SK-N-SH treated with all-trans-retinoic acid at 6 μM for 48 hours (cell line): Measurements from ENCODE around the gene SCAF4.

Experiments
- ATAC-seq: fragments of 200-7000 bp; cut with Tn5 transposase; 3 replicates; pipeline ENCODE4 v1.9.1; 2020; ENCODE audit warnings: mild to moderate bottlenecking, moderate library complexity
- ARNTL ChIP-seq: fragments of 450-650 bp; formaldehyde crosslinking; IDR thresholded peaks from 2 replicates; pipeline ENCODE4 v1.5.0; 2020; ENCODE audit warnings: low read depth, mild to moderate bottlenecking, moderate library complexity, borderline replicate concordance
- BACH2 ChIP-seq: fragments of 250-450 bp; sonication (Bioruptor Pico); IDR thresholded peaks from 2 replicates; pipeline ENCODE4 v1.9.0; 2021; ENCODE audit warnings: mild to moderate bottlenecking, borderline replicate concordance
- CSDC2 ChIP-seq: fragments of 250-450 bp; sonication (Bioruptor Pico); IDR thresholded peaks from 2 replicates; pipeline ENCODE4 v1.5.0; 2020; ENCODE audit warnings: mild to moderate bottlenecking, moderate library complexity
- ESRRG ChIP-seq: fragments of 250-450 bp; sonication (Bioruptor Pico); IDR thresholded peaks from 2 replicates; pipeline ENCODE4 v1.6.1; 2021; ENCODE audit warnings: mild to moderate bottlenecking
- GLIS3 ChIP-seq: fragments of 250-450 bp; sonication (Bioruptor Pico); IDR thresholded peaks from 2 replicates; pipeline ENCODE4 v1.5.0; 2020; ENCODE audit warnings: mild to moderate bottlenecking, moderate library complexity
- ISL1 ChIP-seq: fragments of 250-450 bp; sonication (Bioruptor Pico); IDR thresholded peaks from 2 replicates; pipeline ENCODE4 v2.1.2; 2022; ENCODE audit warnings: mild to moderate bottlenecking, moderate library complexity
- OSR1 ChIP-seq: fragments of 250-450 bp; sonication (Bioruptor Pico); IDR thresholded peaks from 2 replicates; pipeline ENCODE4 v1.8.0; 2022; ENCODE audit warnings: moderate library complexity, mild to moderate bottlenecking, inconsistent platforms
- PPARA ChIP-seq: fragments of 250-450 bp; sonication (Bioruptor Pico); IDR thresholded peaks from 2 replicates; pipeline ENCODE4 v1.5.0; 2020; ENCODE audit warnings: mild to moderate bottlenecking, borderline replicate concordance
- RARB ChIP-seq: fragments of 250-450 bp; sonication (Bioruptor Pico); IDR thresholded peaks from 2 replicates; pipeline ENCODE4 v1.8.0; 2021; ENCODE audit warnings: mild to moderate bottlenecking, moderate library complexity
- SNAI2 ChIP-seq: fragments of 250-450 bp; sonication (Bioruptor Pico); IDR thresholded peaks from 2 replicates; pipeline ENCODE4 v1.5.0; 2020; ENCODE audit warnings: mild to moderate bottlenecking, moderate library complexity
- TCF4 ChIP-seq: fragments of 250-450 bp; sonication (Bioruptor Pico); IDR thresholded peaks from 2 replicates; pipeline ENCODE4 v1.8.0; 2021; ENCODE audit warnings: mild to moderate bottlenecking, moderate library complexity, borderline replicate concordance
- TOX ChIP-seq: fragments of 250-450 bp; sonication (Bioruptor Pico); IDR thresholded peaks from 2 replicates; pipeline ENCODE4 v1.8.0; 2021; ENCODE audit warnings: mild to moderate bottlenecking, moderate library complexity, borderline replicate concordance
- ZC3H10 ChIP-seq: fragments of 250-450 bp; sonication (Bioruptor Pico); IDR thresholded peaks from 2 replicates; pipeline ENCODE4 v1.5.1; 2021; ENCODE audit warnings: mild to moderate bottlenecking, moderate library complexity
- ZFP3 ChIP-seq: fragments of 250-450 bp; sonication (Bioruptor Pico); IDR thresholded peaks from 2 replicates; pipeline ENCODE4 v1.5.0; 2020; ENCODE audit warnings: mild to moderate bottlenecking, moderate library complexity
- ZFP30 ChIP-seq: fragments of 450-650 bp; formaldehyde crosslinking; IDR thresholded peaks from 2 replicates; pipeline ENCODE4 v1.5.0; 2022; ENCODE audit warnings: mild to moderate bottlenecking, moderate library complexity
- ZNF565 ChIP-seq: fragments of 450-650 bp; formaldehyde crosslinking; conservative IDR thresholded peaks from 2 replicates; pipeline ENCODE4 v1.5.0; 2020; ENCODE audit warnings: low read depth, mild to moderate bottlenecking, moderate library complexity
- ZNF70 ChIP-seq: fragments of 450-650 bp; formaldehyde crosslinking; IDR thresholded peaks from 2 replicates; pipeline ENCODE4 v1.5.0; 2020; ENCODE audit warnings: mild to moderate bottlenecking, moderate library complexity
- ZNF8 ChIP-seq: fragments of 450-650 bp; formaldehyde crosslinking; IDR thresholded peaks from 2 replicates; pipeline ENCODE4 v1.5.0; 2020; ENCODE audit warnings: mild to moderate bottlenecking, moderate library complexity
- TF ChIP-seq, protein P1 (sequence below): fragments of 250-450 bp; sonication (Bioruptor Pico); IDR thresholded peaks from 2 replicates; pipeline ENCODE4 v1.5.0; 2020; ENCODE audit warnings: mild to moderate bottlenecking, moderate library complexity
- TF ChIP-seq, protein P2 (sequence below): fragments of 250-450 bp; sonication (Bioruptor Pico); IDR thresholded peaks from 2 replicates; pipeline ENCODE4 v1.8.0; 2021; ENCODE audit warnings: low read depth, mild to moderate bottlenecking, moderate library complexity, borderline replicate concordance
- TF ChIP-seq, protein P3 (sequence below): fragments of 250-450 bp; sonication (Bioruptor Pico); IDR thresholded peaks from 2 replicates; pipeline ENCODE4 v1.5.1; 2021; ENCODE audit warnings: mild to moderate bottlenecking, moderate library complexity
- TF ChIP-seq, protein P4 (sequence below): fragments of 250-450 bp; sonication (Bioruptor Pico); IDR thresholded peaks from 2 replicates; pipeline ENCODE4 v1.5.1; 2020; ENCODE audit warnings: low read depth, mild to moderate bottlenecking, moderate library complexity

The SCAF4 gene

DNA sequence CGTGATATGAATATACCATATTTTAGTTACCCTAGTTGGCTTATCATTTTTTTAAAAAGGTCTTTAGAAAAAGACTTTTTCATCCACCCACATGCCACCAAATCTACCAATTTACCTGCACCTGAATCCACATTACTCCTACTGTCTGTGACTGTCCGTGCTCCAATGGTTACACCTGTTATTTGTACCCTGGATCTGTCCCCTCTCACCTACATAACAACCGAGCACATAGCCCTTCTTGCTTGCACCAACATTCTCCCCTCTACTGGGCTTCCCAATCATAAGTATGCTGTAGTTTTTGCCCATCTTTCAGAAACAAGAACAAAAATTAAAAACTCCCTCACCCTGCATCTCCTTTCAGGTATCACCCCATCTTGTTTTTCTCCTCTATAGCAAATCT, 54.9 kb downstream of the SCAF4 start (continued):
- TF ChIP-seq, protein P1, sequence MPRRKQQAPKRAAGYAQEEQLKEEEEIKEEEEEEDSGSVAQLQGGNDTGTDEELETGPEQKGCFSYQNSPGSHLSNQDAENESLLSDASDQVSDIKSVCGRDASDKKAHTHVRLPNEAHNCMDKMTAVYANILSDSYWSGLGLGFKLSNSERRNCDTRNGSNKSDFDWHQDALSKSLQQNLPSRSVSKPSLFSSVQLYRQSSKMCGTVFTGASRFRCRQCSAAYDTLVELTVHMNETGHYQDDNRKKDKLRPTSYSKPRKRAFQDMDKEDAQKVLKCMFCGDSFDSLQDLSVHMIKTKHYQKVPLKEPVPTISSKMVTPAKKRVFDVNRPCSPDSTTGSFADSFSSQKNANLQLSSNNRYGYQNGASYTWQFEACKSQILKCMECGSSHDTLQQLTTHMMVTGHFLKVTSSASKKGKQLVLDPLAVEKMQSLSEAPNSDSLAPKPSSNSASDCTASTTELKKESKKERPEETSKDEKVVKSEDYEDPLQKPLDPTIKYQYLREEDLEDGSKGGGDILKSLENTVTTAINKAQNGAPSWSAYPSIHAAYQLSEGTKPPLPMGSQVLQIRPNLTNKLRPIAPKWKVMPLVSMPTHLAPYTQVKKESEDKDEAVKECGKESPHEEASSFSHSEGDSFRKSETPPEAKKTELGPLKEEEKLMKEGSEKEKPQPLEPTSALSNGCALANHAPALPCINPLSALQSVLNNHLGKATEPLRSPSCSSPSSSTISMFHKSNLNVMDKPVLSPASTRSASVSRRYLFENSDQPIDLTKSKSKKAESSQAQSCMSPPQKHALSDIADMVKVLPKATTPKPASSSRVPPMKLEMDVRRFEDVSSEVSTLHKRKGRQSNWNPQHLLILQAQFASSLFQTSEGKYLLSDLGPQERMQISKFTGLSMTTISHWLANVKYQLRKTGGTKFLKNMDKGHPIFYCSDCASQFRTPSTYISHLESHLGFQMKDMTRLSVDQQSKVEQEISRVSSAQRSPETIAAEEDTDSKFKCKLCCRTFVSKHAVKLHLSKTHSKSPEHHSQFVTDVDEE (CRISPR knock-in tag) = no peak
- TF ChIP-seq RARB (CRISPR knock-in tag) = no peak
- no peak for TF ChIP-seq ZNF70
- TF ChIP-seq, protein P2, sequence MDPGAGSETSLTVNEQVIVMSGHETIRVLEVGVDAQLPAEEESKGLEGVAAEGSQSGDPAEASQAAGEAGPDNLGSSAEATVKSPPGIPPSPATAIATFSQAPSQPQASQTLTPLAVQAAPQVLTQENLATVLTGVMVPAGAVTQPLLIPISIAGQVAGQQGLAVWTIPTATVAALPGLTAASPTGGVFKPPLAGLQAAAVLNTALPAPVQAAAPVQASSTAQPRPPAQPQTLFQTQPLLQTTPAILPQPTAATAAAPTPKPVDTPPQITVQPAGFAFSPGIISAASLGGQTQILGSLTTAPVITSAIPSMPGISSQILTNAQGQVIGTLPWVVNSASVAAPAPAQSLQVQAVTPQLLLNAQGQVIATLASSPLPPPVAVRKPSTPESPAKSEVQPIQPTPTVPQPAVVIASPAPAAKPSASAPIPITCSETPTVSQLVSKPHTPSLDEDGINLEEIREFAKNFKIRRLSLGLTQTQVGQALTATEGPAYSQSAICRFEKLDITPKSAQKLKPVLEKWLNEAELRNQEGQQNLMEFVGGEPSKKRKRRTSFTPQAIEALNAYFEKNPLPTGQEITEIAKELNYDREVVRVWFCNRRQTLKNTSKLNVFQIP = no peak
- TF ChIP-seq ESRRG (CRISPR knock-in tag) = no peak
- TF ChIP-seq GLIS3 = no peak
- no peak for TF ChIP-seq ZFP30
- TF ChIP-seq TOX (CRISPR knock-in tag) = no peak
- TF ChIP-seq TCF4 (CRISPR knock-in tag) = no peak

DNA sequence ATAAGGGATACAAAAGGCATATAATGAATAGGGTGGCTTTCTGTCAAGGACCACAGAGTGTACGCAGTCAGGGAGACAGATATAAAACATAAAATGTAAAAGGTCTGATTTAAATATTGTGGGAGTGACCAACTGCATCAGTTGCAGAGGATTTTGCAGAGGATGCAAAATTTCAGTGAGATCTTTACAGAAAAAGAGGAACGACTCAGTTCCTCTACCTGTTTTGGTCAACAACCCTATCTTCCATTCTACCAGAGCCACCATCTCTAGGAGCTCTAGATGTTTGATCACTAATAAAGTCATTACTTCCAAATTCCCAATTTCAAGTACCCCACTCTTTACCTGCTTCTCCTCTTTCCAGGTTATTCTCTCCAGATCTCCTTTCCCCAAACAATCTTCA, 56.0 kb downstream of the SCAF4 start:
- no peak for ATAC-seq
- TF ChIP-seq ZNF8 (CRISPR knock-in tag) (no peak), OSR1 (CRISPR knock-in tag) (no peak), BACH2 (CRISPR knock-in tag) (no peak), SNAI2 (CRISPR knock-in tag) (no peak), RARB (CRISPR knock-in tag) (no peak), ZNF565 (no peak), CSDC2 (CRISPR knock-in tag) (no peak), ZNF70 (no peak), ARNTL (CRISPR knock-in tag) (no peak)
- TF ChIP-seq, protein P3, sequence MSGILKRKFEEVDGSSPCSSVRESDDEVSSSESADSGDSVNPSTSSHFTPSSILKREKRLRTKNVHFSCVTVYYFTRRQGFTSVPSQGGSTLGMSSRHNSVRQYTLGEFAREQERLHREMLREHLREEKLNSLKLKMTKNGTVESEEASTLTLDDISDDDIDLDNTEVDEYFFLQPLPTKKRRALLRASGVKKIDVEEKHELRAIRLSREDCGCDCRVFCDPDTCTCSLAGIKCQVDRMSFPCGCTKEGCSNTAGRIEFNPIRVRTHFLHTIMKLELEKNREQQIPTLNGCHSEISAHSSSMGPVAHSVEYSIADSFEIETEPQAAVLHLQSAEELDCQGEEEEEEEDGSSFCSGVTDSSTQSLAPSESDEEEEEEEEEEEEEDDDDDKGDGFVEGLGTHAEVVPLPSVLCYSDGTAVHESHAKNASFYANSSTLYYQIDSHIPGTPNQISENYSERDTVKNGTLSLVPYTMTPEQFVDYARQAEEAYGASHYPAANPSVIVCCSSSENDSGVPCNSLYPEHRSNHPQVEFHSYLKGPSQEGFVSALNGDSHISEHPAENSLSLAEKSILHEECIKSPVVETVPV (CRISPR knock-in tag) = no peak
- TF ChIP-seq, protein P2 = no peak

DNA sequence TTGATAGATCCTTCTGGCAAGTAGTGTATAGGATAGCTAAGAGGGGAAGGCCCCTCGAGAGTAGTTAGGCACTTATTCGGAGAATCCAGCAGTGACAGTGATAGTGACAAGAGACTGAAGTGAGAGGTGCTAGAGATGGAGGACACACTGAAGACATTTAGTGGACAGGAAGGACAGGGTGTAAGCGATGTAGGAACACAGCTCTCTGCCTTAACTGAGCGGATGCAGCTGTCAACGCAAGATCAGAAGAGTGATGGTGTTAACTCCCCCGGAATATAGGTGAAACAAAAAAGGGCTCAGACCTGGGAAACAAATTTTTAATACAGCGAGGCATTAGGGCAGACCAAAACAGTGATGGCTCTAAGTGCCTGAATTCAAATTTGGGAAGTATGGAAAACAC, 56.6 kb downstream of the SCAF4 start:
- TF ChIP-seq ARNTL (CRISPR knock-in tag) (no peak), PPARA (CRISPR knock-in tag) (no peak), ZC3H10 (CRISPR knock-in tag) (no peak), ZFP30 (no peak), RARB (CRISPR knock-in tag) (no peak), ESRRG (CRISPR knock-in tag) (no peak), ISL1 (no peak), ZFP3 (no peak), ZNF565 (no peak), CSDC2 (CRISPR knock-in tag) (no peak), TOX (CRISPR knock-in tag) (no peak), ZNF8 (CRISPR knock-in tag) (no peak), OSR1 (CRISPR knock-in tag) (no peak)
- TF ChIP-seq, protein P4, sequence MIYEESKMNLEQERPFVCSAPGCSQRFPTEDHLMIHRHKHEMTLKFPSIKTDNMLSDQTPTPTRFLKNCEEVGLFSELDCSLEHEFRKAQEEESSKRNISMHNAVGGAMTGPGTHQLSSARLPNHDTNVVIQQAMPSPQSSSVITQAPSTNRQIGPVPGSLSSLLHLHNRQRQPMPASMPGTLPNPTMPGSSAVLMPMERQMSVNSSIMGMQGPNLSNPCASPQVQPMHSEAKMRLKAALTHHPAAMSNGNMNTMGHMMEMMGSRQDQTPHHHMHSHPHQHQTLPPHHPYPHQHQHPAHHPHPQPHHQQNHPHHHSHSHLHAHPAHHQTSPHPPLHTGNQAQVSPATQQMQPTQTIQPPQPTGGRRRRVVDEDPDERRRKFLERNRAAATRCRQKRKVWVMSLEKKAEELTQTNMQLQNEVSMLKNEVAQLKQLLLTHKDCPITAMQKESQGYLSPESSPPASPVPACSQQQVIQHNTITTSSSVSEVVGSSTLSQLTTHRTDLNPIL (CRISPR knock-in tag) = no peak
- ATAC-seq = no peak
